HL-60 (cell line): ENCODE measurements around the gene ALX4.

Experiments used
- DNase-seq, 2 experiments: peaks; one replicate each; pipeline ENCODE4 v3.0.0-alpha.2; 2010 to 2020; ENCODE audit warnings: low read depth in 1 of 2, low spot score in 1 of 2
- H3K27ac ChIP-seq: fragments of 250-450 bp; sonication (Bioruptor Pico); replicated peaks from 2 replicates; pipeline ENCODE4 v1.5.1; 2020; ENCODE audit warnings: mild to moderate bottlenecking, moderate library complexity
- H3K27me3 ChIP-seq: fragments of 250-450 bp; sonication (Bioruptor Pico); 2 replicates; pipeline ENCODE4 v1.5.1; 2021; ENCODE audit warnings: mild to moderate bottlenecking, moderate library complexity; ENCODE audit not compliant: insufficient read depth, poor library complexity, severe bottlenecking
- H3K4me3 ChIP-seq: replicated peaks from 2 replicates; pipeline ENCODE4 v1.5.1; 2011; ENCODE audit warnings: mild to moderate bottlenecking, control low read depth, low read length; ENCODE audit not compliant: insufficient read depth
- GABPA ChIP-seq: IDR thresholded peaks from 2 replicates; pipeline ENCODE4 v1.6.1; 2012; ENCODE audit warnings: low read depth
- POLR2AphosphoS5 ChIP-seq: IDR thresholded peaks from 2 replicates; pipeline ENCODE4 v1.6.1; 2012; ENCODE audit warnings: low read depth
- SPI1 ChIP-seq: IDR thresholded peaks from 2 replicates; pipeline ENCODE4 v1.6.1; 2012; ENCODE audit warnings: low read depth, mild to moderate bottlenecking, borderline replicate concordance
- TF ChIP-seq, protein P1 (sequence below): IDR thresholded peaks from 2 replicates; pipeline ENCODE4 v1.6.1; 2012; ENCODE audit warnings: low read depth; ENCODE audit not compliant: insufficient replicate concordance
- TF ChIP-seq, protein P2 (sequence below): IDR thresholded peaks from one replicate; pipeline ENCODE4 v1.5.1; 2011; ENCODE audit warnings: low read length, control low read depth, inconsistent platforms; ENCODE audit not compliant: insufficient read depth

The ALX4 gene

DNA sequence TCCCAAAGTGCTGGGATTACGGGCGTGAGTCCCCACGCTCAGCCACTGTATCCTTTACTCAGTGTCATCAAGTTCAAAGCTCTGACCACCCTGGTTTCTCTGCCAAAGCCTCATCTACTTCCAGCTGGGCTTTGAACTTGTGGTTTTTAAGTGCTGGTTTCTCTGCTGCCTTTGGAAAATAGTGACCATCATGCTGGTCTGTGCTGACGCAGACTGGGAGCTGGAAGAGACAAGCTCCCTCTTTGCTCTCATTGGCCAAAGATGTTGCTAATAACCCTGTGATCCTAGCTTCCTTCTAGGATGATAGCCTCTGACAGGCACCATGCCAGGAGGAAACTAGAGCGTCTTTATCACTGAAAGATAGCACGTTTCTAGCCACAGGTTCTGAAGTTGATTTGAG lies 62.4 kb downstream of the ALX4 start:
- no peak overlapping the region for H3K27ac ChIP-seq
- TF ChIP-seq GABPA (no peak), POLR2AphosphoS5 (no peak), SPI1 (no peak)
- TF ChIP-seq, protein P1, sequence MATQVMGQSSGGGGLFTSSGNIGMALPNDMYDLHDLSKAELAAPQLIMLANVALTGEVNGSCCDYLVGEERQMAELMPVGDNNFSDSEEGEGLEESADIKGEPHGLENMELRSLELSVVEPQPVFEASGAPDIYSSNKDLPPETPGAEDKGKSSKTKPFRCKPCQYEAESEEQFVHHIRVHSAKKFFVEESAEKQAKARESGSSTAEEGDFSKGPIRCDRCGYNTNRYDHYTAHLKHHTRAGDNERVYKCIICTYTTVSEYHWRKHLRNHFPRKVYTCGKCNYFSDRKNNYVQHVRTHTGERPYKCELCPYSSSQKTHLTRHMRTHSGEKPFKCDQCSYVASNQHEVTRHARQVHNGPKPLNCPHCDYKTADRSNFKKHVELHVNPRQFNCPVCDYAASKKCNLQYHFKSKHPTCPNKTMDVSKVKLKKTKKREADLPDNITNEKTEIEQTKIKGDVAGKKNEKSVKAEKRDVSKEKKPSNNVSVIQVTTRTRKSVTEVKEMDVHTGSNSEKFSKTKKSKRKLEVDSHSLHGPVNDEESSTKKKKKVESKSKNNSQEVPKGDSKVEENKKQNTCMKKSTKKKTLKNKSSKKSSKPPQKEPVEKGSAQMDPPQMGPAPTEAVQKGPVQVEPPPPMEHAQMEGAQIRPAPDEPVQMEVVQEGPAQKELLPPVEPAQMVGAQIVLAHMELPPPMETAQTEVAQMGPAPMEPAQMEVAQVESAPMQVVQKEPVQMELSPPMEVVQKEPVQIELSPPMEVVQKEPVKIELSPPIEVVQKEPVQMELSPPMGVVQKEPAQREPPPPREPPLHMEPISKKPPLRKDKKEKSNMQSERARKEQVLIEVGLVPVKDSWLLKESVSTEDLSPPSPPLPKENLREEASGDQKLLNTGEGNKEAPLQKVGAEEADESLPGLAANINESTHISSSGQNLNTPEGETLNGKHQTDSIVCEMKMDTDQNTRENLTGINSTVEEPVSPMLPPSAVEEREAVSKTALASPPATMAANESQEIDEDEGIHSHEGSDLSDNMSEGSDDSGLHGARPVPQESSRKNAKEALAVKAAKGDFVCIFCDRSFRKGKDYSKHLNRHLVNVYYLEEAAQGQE: no peak
- TF ChIP-seq, protein P2, sequence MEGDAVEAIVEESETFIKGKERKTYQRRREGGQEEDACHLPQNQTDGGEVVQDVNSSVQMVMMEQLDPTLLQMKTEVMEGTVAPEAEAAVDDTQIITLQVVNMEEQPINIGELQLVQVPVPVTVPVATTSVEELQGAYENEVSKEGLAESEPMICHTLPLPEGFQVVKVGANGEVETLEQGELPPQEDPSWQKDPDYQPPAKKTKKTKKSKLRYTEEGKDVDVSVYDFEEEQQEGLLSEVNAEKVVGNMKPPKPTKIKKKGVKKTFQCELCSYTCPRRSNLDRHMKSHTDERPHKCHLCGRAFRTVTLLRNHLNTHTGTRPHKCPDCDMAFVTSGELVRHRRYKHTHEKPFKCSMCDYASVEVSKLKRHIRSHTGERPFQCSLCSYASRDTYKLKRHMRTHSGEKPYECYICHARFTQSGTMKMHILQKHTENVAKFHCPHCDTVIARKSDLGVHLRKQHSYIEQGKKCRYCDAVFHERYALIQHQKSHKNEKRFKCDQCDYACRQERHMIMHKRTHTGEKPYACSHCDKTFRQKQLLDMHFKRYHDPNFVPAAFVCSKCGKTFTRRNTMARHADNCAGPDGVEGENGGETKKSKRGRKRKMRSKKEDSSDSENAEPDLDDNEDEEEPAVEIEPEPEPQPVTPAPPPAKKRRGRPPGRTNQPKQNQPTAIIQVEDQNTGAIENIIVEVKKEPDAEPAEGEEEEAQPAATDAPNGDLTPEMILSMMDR: no peak
- no peaks in the 10 kb centered on the region for H3K27me3 ChIP-seq

DNA sequence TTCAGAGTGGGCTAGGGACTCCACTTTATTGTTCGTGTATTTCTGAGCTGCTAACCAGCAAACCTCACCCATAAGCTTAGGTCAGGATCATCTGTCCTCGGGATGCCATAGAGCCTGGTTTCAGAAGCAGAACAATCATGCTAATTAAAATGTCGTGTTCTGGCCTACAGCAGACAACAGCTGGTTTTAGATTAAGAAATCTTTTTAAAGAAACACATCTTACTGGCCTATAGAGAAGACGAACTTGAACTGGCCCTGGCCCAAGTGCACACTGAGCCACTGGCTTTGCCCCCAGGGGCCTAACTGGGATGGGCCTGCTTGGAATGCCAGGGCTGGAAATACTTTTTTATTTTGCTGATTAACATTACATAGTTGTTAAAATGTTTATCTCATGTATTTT lies 63.2 kb downstream of the ALX4 start:
- TF ChIP-seq, protein P1: no peak
- no peak for TF ChIP-seq POLR2AphosphoS5
- no peak for TF ChIP-seq GABPA
- no peak for TF ChIP-seq SPI1
- TF ChIP-seq, protein P2: no peak
- no peak overlapping the region for H3K27ac ChIP-seq
- no peaks in the 10 kb centered on the region for H3K27me3 ChIP-seq
- H3K4me3 ChIP-seq: no peak overlapping the region
- DNase-seq: no peak

More for the DNA sequence above, 62.4 kb downstream of the ALX4 start:
- no peak overlapping the region for H3K4me3 ChIP-seq
- no peak for DNase-seq

DNA sequence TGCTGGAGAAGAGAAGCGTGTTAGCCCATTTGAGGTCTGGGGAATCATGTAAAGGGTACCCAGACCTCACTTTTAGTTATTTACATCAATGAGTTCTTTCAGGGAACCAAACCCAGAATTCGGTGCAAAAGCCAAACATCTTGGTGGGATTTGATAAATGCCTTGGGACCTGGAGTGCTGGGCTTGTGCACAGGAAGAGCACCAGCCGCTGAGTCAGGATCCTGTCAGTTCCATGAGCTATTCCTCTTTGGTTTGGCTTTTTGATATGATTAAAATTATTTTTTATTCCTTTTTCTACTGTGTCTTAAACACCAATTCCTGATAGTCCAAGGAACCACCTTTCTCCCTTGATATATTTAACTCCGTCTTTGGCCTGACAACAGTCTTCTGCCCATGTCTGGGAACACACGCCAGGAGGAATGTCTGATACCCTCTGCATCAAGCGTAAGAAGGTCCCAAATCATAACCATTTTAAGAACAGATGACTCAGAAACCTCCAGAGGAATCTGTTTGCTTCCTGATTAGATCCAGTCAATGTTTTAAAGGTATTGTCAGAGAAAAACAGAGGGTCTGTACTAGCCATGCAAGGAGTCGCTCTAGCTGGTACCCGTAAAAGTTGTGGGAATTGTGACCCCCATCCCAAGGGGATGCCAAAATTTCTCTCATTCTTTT lies 65.2 kb downstream of the ALX4 start:
- no peak for DNase-seq
- Histone ChIP-seq H3K27ac (no peak overlapping the region), H3K4me3 (no peak overlapping the region), H3K27me3 (no peaks in the 10 kb centered on the region)
- no peak for TF ChIP-seq POLR2AphosphoS5

DNA sequence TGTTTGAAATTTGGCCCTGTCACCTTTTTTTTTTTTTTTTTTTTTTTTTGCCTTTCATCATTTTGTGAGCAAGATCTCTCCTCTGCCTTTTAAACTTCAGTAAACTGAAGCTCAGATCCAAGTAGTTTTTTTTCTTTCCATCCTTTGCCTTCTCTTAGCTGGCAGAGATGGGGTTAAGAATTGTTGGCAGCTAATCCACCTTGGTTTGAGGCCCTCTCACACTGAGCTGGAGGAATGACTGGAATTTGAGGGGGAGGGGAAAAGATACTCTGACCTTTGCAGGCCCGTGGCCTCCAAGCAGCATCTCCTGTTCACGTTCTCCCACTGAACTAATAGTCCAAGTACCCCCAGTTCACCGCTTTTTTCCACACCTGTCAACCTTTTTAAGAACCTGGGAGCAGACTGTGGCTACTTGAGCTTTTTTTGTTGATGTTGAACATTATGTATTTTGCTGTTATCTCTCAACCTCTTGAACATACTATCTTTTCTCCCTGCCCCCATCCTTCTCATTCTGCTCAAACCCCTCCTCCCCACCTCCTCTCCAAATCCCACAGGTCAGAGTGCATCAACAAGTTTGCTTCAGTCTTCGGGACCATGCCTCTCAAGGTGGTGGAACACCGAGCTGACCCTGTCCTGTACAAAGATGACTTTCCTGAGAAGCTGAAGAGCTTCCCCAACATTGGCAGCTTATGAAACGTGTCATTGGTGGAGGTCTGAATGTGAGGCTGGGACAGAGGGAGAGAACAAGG lies 66.2 kb downstream of the ALX4 start:
- Histone ChIP-seq H3K27ac (no peak overlapping the region), H3K27me3 (no peaks in the 10 kb centered on the region), H3K4me3 (no peak overlapping the region)
- TF ChIP-seq POLR2AphosphoS5: no peak
- TF ChIP-seq, protein P1: no peak
- DNase-seq: no peak
